SH-SY5Y (cell line): ENCODE results near the gene TACC2.

Experiments used
- GATA2 ChIP-seq: IDR thresholded peaks from 2 replicates; pipeline ENCODE4 v1.6.1; 2011; ENCODE audit warnings: mild to moderate bottlenecking, low read depth, low read length
- GATA3 ChIP-seq: IDR thresholded peaks from 2 replicates; pipeline ENCODE4 v1.6.1; 2011; ENCODE audit warnings: low read depth, mild to moderate bottlenecking, low read length, moderate library complexity

DNA sequence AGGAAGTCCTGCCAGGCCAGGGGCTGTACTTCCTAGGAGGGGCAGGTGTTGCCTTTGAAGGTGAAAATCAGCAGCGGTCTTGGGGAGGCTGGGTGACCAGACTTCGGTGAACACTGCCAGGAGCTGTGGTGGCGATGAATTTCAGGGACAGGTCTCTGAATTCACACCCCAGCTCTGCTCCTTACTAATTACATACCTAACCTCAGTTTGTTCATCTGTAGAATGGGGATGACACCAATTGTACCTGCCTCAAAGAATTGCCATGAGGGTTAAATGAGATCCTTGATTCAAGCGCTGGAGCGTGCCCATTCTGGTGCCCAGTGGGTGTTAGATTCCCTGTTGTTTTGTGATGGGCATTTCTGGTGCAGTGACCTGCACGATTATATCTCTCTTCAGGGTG, 102.8 kb downstream of the TACC2 start:
- no peak for TF ChIP-seq GATA2
- TF ChIP-seq GATA3 = no peak
